MM.1S (cell line): ENCODE data around the gene GYS1.
A peak's percentile ranks its signal among the peaks of the same experiment; 100 is the strongest.

Experiments used
- DNase-seq: peaks from one replicate; pipeline ENCODE4 v3.0.0-alpha.2; 2015
- H2AFZ ChIP-seq: fragments of 300-600 bp; sonication (generic); 2 replicates; pipeline ENCODE4 v1.6.0; 2016; ENCODE audit warnings: antibody characterized with exemption, low read length
- H3F3A ChIP-seq: fragments of 300-600 bp; sonication (generic); 2 replicates; pipeline ENCODE4 v1.6.1; 2016; ENCODE audit warnings: mild to moderate bottlenecking, antibody characterized with exemption, low read length, moderate library complexity, mixed read lengths; ENCODE audit not compliant: insufficient read depth
- H3K27ac ChIP-seq: fragments of 300-600 bp; sonication (generic); 2 replicates; pipeline ENCODE4 v1.5.1; 2016; ENCODE audit warnings: mild to moderate bottlenecking, low read length
- H3K27me3 ChIP-seq: fragments of 300-600 bp; sonication (generic); replicated peaks from 2 replicates; pipeline ENCODE4 v1.6.0; 2016; ENCODE audit warnings: low read length; ENCODE audit not compliant: insufficient read depth
- H3K36me3 ChIP-seq: fragments of 300-600 bp; sonication (generic); replicated peaks from 2 replicates; pipeline ENCODE4 v1.6.1; 2016; ENCODE audit warnings: mild to moderate bottlenecking, low read length, mixed read lengths; ENCODE audit not compliant: insufficient read depth
- H3K4me1 ChIP-seq: fragments of 300-600 bp; sonication (generic); 2 replicates; pipeline ENCODE4 v1.6.1; 2016; ENCODE audit warnings: low read length, mixed read lengths
- H3K4me2 ChIP-seq: fragments of 300-600 bp; sonication (generic); 2 replicates; pipeline ENCODE4 v1.6.0; 2016; ENCODE audit warnings: low read depth, low read length
- H3K4me3 ChIP-seq: fragments of 300-600 bp; sonication (generic); 2 replicates; pipeline ENCODE4 v1.5.1; 2016; ENCODE audit warnings: low read length, mixed read lengths
- H3K79me2 ChIP-seq: fragments of 300-600 bp; sonication (generic); 2 replicates; pipeline ENCODE4 v1.6.1; 2016; ENCODE audit warnings: mixed run types, low read length, mixed read lengths
- H3K9ac ChIP-seq: fragments of 300-600 bp; sonication (generic); 2 replicates; pipeline ENCODE4 v1.6.1; 2016; ENCODE audit warnings: low read length, mixed read lengths
- H3K9me2 ChIP-seq: fragments of 300-600 bp; sonication (generic); replicated peaks from 2 replicates; pipeline ENCODE4 v1.6.1; 2016; ENCODE audit warnings: mild to moderate bottlenecking, low read length, mixed read lengths; ENCODE audit not compliant: insufficient read depth
- H3K9me3 ChIP-seq: fragments of 300-600 bp; sonication (generic); replicated peaks from 2 replicates; pipeline ENCODE4 v1.6.1; 2016; ENCODE audit warnings: mild to moderate bottlenecking, low read length, mixed read lengths; ENCODE audit not compliant: insufficient read depth
- H4K20me1 ChIP-seq: fragments of 300-600 bp; sonication (generic); 2 replicates; pipeline ENCODE4 v1.6.1; 2016; ENCODE audit warnings: mild to moderate bottlenecking, low read length, moderate library complexity, mixed read lengths; ENCODE audit not compliant: insufficient read depth
- EZH2 ChIP-seq: fragments of 300-600 bp; sonication (generic); optimal IDR thresholded peaks from 2 replicates; pipeline ENCODE3; 2017; ENCODE audit warnings: low read depth, mild to moderate bottlenecking, antibody characterized with exemption, low read length, mixed read lengths
- EZH2phosphoT487 ChIP-seq: fragments of 300-600 bp; sonication (generic); IDR thresholded peaks from 2 replicates; pipeline ENCODE4 v1.6.1; 2018; ENCODE audit warnings: antibody characterized with exemption, low read length
- TF ChIP-seq, protein P1 (sequence below): fragments of 300-600 bp; sonication (generic); IDR thresholded peaks from 2 replicates; pipeline ENCODE4 v1.5.1; 2016; ENCODE audit warnings: antibody characterized with exemption, low read length, mixed read lengths

Gene GYS1

DNA sequence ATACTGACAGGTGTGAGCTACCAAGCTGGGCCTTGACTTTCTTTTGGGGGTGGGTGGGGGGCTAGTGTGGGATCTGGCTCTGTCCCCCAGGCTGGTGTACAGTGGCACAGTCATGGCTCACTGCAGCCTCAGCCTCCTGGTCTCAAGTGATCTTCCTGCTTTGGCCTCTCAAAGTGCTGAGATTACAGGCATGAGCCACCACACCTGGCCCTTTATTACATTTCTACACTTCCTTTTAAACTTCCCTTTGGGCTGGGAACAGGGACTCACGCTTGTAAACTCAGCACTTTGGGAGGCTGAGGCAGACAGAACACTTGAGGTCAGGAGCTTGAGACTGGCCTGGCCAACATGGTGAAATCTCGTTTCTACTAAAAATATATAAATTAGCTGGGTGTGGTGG lies 16.0 kb downstream of the GYS1 start:
- Histone ChIP-seq H3K9me2 (no peaks in the 10 kb centered on the region), H3K36me3 (no peaks in the 10 kb centered on the region), H3K4me1 (peaks cover 10% of the 10 kb centered on the region), H3F3A (peaks cover 23% of the 10 kb centered on the region), H3K27me3 (no peaks in the 10 kb centered on the region), H3K4me3 (no peak overlapping the region), H3K9ac (no peak overlapping the region), H4K20me1 (no peaks in the 10 kb centered on the region), H3K9me3 (no peaks in the 10 kb centered on the region), H3K4me2 (no peak overlapping the region), H3K27ac (0 out of 2 replicates have a peak overlapping the region, but pooled peaks have one; percentile 4), H3K79me2 (no peaks in the 10 kb centered on the region), H2AFZ (no peak overlapping the region)
- TF ChIP-seq EZH2 (no peak), EZH2phosphoT487 (no peak)
- TF ChIP-seq, protein P1, sequence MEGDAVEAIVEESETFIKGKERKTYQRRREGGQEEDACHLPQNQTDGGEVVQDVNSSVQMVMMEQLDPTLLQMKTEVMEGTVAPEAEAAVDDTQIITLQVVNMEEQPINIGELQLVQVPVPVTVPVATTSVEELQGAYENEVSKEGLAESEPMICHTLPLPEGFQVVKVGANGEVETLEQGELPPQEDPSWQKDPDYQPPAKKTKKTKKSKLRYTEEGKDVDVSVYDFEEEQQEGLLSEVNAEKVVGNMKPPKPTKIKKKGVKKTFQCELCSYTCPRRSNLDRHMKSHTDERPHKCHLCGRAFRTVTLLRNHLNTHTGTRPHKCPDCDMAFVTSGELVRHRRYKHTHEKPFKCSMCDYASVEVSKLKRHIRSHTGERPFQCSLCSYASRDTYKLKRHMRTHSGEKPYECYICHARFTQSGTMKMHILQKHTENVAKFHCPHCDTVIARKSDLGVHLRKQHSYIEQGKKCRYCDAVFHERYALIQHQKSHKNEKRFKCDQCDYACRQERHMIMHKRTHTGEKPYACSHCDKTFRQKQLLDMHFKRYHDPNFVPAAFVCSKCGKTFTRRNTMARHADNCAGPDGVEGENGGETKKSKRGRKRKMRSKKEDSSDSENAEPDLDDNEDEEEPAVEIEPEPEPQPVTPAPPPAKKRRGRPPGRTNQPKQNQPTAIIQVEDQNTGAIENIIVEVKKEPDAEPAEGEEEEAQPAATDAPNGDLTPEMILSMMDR = no peak
- no peak for DNase-seq

DNA sequence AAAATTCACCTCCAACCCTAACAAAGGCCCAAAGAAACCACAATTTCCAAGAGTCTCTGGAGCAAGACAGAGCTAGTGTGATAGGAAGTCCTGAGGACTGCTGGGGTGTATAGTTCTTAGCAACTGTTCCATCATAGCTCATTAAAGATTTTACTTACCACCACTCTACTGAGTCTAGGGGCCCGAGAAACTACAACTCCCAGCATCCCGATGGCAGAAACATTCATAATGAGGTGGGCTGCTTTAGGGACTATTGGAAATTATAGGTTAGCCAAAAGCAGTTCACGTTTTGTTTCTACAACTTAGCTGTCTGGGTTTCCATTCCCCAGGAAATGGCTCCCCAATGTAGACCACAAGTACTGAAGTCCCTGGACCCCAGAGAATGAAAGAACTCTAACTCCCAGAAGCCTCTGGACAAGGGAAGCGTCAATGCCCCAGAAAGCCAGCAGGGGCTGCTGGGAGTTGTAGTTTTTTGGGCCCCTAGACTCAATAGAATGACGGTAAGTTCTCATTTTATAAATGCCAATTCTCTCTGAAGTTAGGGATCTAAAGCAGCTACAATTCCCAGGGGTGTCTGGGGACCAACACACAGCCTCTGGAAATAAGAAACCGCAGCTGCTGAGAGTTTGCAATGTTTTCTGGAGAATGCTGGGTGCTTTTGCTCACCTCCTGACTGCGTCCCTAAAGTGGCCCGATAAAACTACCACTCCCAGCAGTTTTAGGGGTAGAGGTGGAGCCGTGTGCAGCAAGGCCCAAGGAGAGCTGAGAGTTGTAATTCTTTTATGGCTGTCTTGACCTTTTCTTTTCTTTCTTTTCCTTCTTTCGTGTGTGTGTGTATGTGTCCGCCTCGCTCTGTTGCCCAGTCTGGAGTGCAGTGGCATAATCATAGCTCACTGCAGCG lies 16.9 kb downstream of the GYS1 start:
- Histone ChIP-seq H3K9me3 (no peaks in the 10 kb centered on the region), H2AFZ (no peak overlapping the region), H3K4me1 (peaks cover 10% of the 10 kb centered on the region), H3K27ac (no peak overlapping the region), H3K27me3 (no peaks in the 10 kb centered on the region), H3K9me2 (no peaks in the 10 kb centered on the region), H3K4me2 (no peak overlapping the region), H3K9ac (no peak overlapping the region), H3K79me2 (no peaks in the 10 kb centered on the region), H3F3A (peaks cover 23% of the 10 kb centered on the region), H4K20me1 (no peaks in the 10 kb centered on the region), H3K4me3 (no peak overlapping the region), H3K36me3 (no peaks in the 10 kb centered on the region)
- TF ChIP-seq, protein P1 = no peak
- no peak for TF ChIP-seq EZH2phosphoT487
- TF ChIP-seq EZH2 = no peak
- DNase-seq = no peak

DNA sequence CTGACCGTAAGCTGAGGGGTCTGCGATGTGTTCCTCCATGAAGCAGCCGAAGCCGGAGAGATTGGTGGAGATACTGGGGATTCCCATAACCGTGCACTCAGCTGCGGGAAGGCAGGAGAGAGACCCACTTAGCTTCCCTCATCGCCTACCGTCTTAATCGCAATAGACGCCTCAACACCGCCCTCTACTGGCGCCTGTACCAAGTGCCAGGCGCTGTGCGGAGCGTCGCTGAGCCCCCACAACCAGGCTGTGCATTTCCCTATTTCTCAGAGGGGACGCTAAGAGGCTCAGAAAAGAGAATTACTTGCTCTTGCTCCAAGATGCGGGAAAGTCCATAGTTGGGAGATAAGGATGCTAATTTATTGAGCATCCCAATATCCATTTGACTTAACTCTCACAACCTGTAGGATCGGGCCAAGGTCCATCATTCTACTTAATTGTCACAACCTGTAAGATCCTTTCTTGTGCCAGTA lies 22.1 kb downstream of the GYS1 start:
- H2AFZ ChIP-seq = no peak overlapping the region

More for the DNA sequence above, 22.1 kb downstream of the GYS1 start:
- Histone ChIP-seq H3K36me3 (no peaks in the 10 kb centered on the region), H3K27ac (no peak overlapping the region), H3K79me2 (peaks cover 9% of the 10 kb centered on the region), H3K4me3 (no peak overlapping the region), H3K9ac (no peak overlapping the region), H3K27me3 (no peaks in the 10 kb centered on the region), H3K9me2 (no peaks in the 10 kb centered on the region), H3F3A (peaks cover 29% of the 10 kb centered on the region), H3K4me1 (peaks cover 20% of the 10 kb centered on the region), H3K4me2 (no peak overlapping the region), H4K20me1 (no peaks in the 10 kb centered on the region), H3K9me3 (no peaks in the 10 kb centered on the region)
- DNase-seq = peak; percentile 72
- TF ChIP-seq EZH2phosphoT487 (no peak), EZH2 (no peak)
- TF ChIP-seq, protein P1 = peak; percentile 93
